Osteoblast (primary cell): Measurements from ENCODE around the gene CALU. TPM values are rescaled to one million over a fixed set of nuclear protein-coding genes. Genes with fewer than 3 reads are reported as not detected.

Experiments used
- DNase-seq: peaks from one replicate; pipeline ENCODE4 v3.0.0; 2011; ENCODE audit warnings: low spot score, mixed read lengths; ENCODE audit not compliant: insufficient read length; ENCODE audit errors: missing footprints
- H2AFZ ChIP-seq: 2 replicates; pipeline ENCODE4 v1.6.0; 2011; ENCODE audit warnings: mild to moderate bottlenecking, low read length
- H3K27ac ChIP-seq: 2 replicates; pipeline ENCODE4 v1.5.1; 2011; ENCODE audit warnings: mild to moderate bottlenecking, low read depth, low read length, moderate library complexity
- H3K27me3 ChIP-seq: 2 replicates; pipeline ENCODE4 v1.6.0; 2012; ENCODE audit warnings: mild to moderate bottlenecking, control low read depth, inconsistent platforms, low read length, moderate library complexity; ENCODE audit not compliant: insufficient read depth
- H3K36me3 ChIP-seq: 2 replicates; pipeline ENCODE4 v1.5.1; 2011; ENCODE audit warnings: mild to moderate bottlenecking, low read length, control low read depth, moderate library complexity; ENCODE audit not compliant: insufficient read depth
- H3K4me1 ChIP-seq: 2 replicates; pipeline ENCODE4 v1.5.1; 2011; ENCODE audit warnings: mild to moderate bottlenecking, low read length, control low read depth, moderate library complexity; ENCODE audit not compliant: insufficient read depth
- H3K4me2 ChIP-seq: 2 replicates; pipeline ENCODE4 v1.6.0; 2011; ENCODE audit warnings: mild to moderate bottlenecking, low read length; ENCODE audit not compliant: insufficient read depth
- H3K4me3 ChIP-seq: fragments of 200-600 bp; sonication (generic); 3 replicates; pipeline ENCODE4 v1.5.1; 2012; ENCODE audit warnings: mild to moderate bottlenecking, low read length, inconsistent platforms; ENCODE audit not compliant: insufficient read depth
- H3K79me2 ChIP-seq: 2 replicates; pipeline ENCODE4 v1.6.0; 2012; ENCODE audit warnings: mild to moderate bottlenecking, low read length, control low read depth, inconsistent platforms; ENCODE audit not compliant: insufficient read depth
- H3K9me3 ChIP-seq: 2 replicates; pipeline ENCODE4 v1.5.1; 2011; ENCODE audit warnings: low read depth, low read length, control low read depth
- H4K20me1 ChIP-seq: 2 replicates; pipeline ENCODE4 v1.6.0; 2012; ENCODE audit warnings: mild to moderate bottlenecking, low read length, control low read depth; ENCODE audit not compliant: insufficient read depth
- CTCF ChIP-seq: IDR thresholded peaks from 2 replicates; pipeline ENCODE4 v1.5.1; 2011; ENCODE audit warnings: mild to moderate bottlenecking, low read depth, low read length, moderate library complexity; ENCODE audit errors: extremely low read depth
- total RNA-seq: library from RNA; depleted of rRNA; stranded (reverse); fragments of >200 nt; gene quantifications from 2 replicates; pipeline ENCODE4 v1.2.3, GENCODE V29; 2012

CALU gene
- total RNA-seq, 1 donor = 708 TPM

GRCh38 chr7:128755819-128756476, 16.8 kb downstream of the CALU start:
- H2AFZ ChIP-seq = no peak overlapping the region
- H3K36me3 ChIP-seq = peaks cover 90% of the 10 kb centered on the region
- no peak overlapping the region for H3K4me3 ChIP-seq
- peaks cover 42% of the 10 kb centered on the region for H3K4me1 ChIP-seq
- no peaks in the 10 kb centered on the region for H3K9me3 ChIP-seq
- TF ChIP-seq CTCF = no peak
- peaks cover 86% of the 10 kb centered on the region for H3K79me2 ChIP-seq
- H3K27me3 ChIP-seq = no peaks in the 10 kb centered on the region
- H4K20me1 ChIP-seq = peaks cover 81% of the 10 kb centered on the region
- peak overlapping the region; percentile 48 for H3K4me2 ChIP-seq
- DNase-seq = peak; percentile 83
- peak overlapping the region; percentile 86 for H3K27ac ChIP-seq

DNA sequence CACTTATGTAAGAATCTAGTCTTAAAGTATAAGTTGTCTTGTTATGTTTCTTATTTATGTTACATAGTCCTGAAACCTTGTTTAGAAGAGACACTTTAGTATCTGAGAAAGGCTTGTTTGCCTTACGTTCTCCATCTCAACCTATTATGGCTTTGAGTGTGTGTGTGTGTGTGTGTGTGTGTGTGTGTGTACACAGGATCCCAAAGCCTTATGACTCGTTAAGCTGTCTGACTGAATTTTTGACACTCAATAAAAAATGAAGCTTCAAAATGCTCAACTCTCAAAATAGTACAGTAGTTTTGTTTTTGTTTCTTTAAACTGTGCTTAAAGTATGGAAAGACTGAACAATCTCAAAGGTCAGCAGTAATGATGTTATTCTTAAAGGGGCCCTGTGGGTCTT, 18.0 kb downstream of the CALU start:
- peak overlapping the region; percentile 86 for H3K27ac ChIP-seq
- no peak overlapping the region for H3K4me2 ChIP-seq
- peak; percentile 56 for DNase-seq

DNA sequence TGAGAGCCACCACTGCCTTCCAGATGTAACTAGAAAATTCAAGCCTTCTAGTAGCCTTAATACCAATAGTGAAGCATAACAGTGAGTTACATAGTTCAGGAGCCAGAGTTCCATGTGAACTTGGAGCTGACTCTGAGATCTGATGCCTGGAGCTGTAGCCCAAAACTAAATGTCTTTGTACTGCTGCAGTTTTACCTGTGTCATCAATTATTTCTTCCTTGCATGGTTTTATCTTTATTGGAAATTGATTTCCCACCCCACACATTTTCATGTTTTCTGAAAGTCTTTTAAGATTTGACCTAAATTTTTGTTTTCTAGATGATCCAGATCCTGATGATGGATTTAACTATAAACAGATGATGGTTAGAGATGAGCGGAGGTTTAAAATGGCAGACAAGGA, 19.4 kb downstream of the CALU start:
- Histone ChIP-seq H3K4me2 (no peak overlapping the region), H3K27ac (no peak overlapping the region), H3K4me3 (no peak overlapping the region), H3K36me3 (peaks cover 92% of the 10 kb centered on the region), H3K9me3 (no peaks in the 10 kb centered on the region), H2AFZ (no peak overlapping the region), H4K20me1 (peaks cover 72% of the 10 kb centered on the region), H3K4me1 (peaks cover 36% of the 10 kb centered on the region), H3K27me3 (no peaks in the 10 kb centered on the region), H3K79me2 (peaks cover 79% of the 10 kb centered on the region)
- no peak for DNase-seq
- no peak for TF ChIP-seq CTCF

More for the DNA sequence above, 18.0 kb downstream of the CALU start:
- H3K4me3 ChIP-seq = no peak overlapping the region
- H3K27me3 ChIP-seq = no peaks in the 10 kb centered on the region
- no peak overlapping the region for H2AFZ ChIP-seq
- no peak for TF ChIP-seq CTCF
- no peaks in the 10 kb centered on the region for H3K9me3 ChIP-seq
- peaks cover 92% of the 10 kb centered on the region for H3K36me3 ChIP-seq
- H3K4me1 ChIP-seq = peaks cover 42% of the 10 kb centered on the region
- H3K79me2 ChIP-seq = peaks cover 86% of the 10 kb centered on the region
- peaks cover 83% of the 10 kb centered on the region for H4K20me1 ChIP-seq

DNA sequence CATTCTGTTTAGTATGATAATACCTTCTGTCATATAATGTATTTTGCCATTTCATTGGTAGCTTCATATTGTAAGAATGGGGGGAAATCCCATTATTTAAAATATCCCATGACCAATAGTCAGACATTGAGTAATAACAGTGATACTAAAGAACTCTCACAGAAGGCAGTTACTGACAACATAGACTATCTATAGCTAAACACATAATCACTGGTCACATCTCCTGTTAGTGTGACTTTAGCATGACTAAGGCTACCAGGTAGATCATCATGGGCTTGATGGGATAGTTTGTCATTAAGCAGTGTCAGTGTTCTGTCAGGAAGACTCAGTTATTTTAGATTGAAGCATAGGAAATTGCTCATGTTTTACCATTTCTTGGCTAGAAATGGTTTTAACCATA, 20.1 kb downstream of the CALU start:
- Histone ChIP-seq H3K79me2 (peaks cover 79% of the 10 kb centered on the region), H3K9me3 (no peaks in the 10 kb centered on the region), H3K36me3 (peaks cover 93% of the 10 kb centered on the region), H3K4me3 (no peak overlapping the region), H3K4me1 (peaks cover 31% of the 10 kb centered on the region), H3K27me3 (no peaks in the 10 kb centered on the region), H3K27ac (peak overlapping the region; percentile 50), H3K4me2 (no peak overlapping the region), H4K20me1 (peaks cover 73% of the 10 kb centered on the region), H2AFZ (no peak overlapping the region)
- TF ChIP-seq CTCF = no peak
- DNase-seq = no peak
